Stimulated activated CD4-positive, alpha-beta T cell treated with anti-CD3 and anti-CD28 coated beads, Interleukin-1b, Interleukin-23, amount 100 ng/mL, for 48 hours (primary cell): Measurements from ENCODE around the gene OXT.
"Not testable (repeated sequence)": the region's sequence is repeated elsewhere in the genome, so short reads cannot be mapped to it uniquely, and the experiment has no call there.

ENCODE experiments used
- DNase-seq: peaks from one replicate; pipeline ENCODE4 v3.0.0-alpha.2; 2020

OXT gene

GRCh38 chr20:3071610-3072529 lies at the start of gene OXT:
TSS of gene OXT (plus strand) at chr20:3071620. CDS start at chr20:3071656, 36 bp downstream.
- peak; percentile 69 for DNase-seq

GRCh38 chr20:3021777-3022176 lies 49.6 kb upstream of the OXT start:
- DNase-seq, result no peak

- DNase-seq, result not testable (repeated sequence)
These were observed 48.6 kb upstream of the OXT start for GRCh38 chr20:3022559-3023490.

GRCh38 chr20:3027987-3028386 lies 43.4 kb upstream of the OXT start:
- no peak for DNase-seq

GRCh38 chr20:3031524-3032147 lies 39.8 kb upstream of the OXT start:
- no peak for DNase-seq

GRCh38 chr20:3032624-3033023 lies 38.8 kb upstream of the OXT start:
- no peak for DNase-seq

GRCh38 chr20:3037654-3038053 lies 33.8 kb upstream of the OXT start:
- no peak for DNase-seq

- DNase-seq, result no peak
These were observed 33.0 kb upstream of the OXT start for GRCh38 chr20:3038454-3038853.

- DNase-seq, result no peak
These were observed 32.0 kb upstream of the OXT start for GRCh38 chr20:3039426-3039825.

DNA sequence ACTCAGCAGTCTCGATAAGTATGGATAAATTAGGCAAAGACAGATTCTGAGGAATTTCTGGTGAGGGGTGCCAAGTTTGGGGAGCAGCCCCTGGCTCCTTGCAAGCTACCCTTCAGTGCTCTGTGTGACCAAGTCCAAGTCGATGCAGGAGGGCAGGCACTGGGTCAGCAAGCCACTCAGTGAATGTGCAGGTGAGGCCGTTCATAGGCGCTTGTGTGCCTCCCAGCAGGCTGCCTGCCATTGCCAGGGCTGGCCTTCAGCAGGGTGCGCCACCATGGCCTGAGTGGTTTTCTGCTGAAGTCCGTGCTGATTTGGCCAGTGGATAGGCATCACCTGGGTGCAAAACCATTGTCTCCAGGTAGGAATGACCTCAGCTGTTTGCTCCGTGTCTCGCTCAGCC lies 31.3 kb upstream of the OXT start:
- DNase-seq, result no peak

DNA sequence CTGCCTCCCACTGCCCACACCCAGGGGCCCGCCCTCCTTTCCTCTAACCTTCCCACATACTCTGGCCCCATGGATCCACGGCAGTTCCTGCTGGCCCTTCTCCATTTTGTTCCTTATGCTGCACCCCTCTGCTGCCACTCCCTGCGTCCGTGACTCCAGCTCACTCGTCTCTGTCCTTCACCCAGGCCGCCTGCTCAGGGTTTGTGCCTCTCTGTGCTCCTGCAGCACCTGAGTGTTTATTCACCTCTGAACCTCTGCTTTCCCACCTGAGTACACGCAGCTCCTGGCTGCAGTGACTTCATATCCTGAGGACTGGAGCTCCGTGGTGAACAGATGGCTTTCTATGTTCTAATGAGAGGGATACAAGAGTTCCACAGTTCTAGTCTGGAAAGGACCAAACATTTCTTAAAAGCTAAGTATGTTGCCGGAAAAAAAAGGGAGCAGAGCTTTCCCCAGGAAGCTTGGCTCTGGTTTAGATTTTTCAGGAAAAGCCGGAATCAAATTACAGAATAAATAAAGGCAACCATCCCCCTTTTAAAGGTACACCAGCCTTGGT lies 29.5 kb upstream of the OXT start:
- no peak for DNase-seq

GRCh38 chr20:3042625-3043024 lies 28.8 kb upstream of the OXT start:
- DNase-seq, result no peak

DNA sequence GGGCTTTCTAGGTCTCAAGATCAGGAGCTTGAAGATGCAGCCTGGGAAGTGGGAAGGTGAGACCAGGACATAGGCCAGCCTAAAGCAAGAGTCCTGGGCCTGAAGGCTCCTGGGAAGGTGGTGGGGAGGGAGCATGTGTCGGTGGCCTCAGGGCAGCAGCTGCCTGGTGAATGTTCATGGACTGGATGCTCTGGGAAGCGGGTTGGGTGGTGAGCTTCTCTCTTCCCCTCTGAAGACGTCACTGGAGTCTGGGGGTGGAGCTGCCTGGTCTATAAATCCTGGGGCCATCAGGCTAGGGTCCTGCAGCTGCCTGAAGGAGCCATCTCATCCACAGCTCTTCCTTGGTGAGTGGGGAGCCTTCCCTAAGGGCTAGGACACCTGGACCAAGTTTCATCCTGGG lies 28.1 kb upstream of the OXT start, which contains the start of gene GNRH2:
TSS of gene GNRH2 (plus strand) at position 301 of the 400 bp plus-strand sequence. CDS start 793 bp downstream, outside the sequence.
- no peak for DNase-seq

GRCh38 chr20:3044336-3044965 lies 27.0 kb upstream of the OXT start:
- DNase-seq, result no peak

GRCh38 chr20:3045042-3045815 lies 26.2 kb upstream of the OXT start:
- peak; percentile 64 for DNase-seq

DNA sequence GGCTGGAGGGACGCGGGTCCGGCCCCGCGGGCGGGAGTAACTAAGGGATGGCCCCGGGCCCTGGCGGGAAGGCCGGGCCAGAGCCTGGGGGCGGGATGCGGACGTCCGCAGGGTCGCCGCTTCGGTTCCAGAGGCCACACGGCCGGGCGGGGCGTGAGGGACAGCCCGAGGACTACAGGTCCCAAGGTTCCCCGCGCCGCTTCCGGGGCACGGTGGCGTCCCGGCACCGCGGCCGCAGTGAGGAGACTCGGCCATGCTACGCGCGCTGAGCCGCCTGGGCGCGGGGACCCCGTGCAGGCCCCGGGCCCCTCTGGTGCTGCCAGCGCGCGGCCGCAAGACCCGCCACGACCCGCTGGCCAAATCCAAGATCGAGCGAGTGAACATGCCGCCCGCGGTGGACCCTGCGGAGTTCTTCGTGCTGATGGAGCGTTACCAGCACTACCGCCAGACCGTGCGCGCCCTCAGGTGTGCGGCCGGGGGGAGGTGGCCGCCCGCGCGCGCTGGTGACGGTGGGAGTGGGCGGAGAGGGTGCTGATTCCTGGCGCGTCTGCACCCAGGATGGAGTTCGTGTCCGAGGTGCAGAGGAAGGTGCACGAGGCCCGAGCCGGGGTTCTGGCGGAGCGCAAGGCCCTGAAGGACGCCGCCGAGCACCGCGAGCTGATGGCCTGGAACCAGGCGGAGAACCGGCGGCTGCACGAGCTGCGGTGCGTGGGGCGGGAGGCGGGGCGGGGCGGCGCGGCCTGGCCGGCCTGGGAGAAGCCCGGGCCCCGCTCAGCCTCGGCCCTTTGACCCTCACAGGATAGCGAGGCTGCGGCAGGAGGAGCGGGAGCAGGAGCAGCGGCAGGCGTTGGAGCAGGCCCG lies 25.4 kb upstream of the OXT start, which contains the start of gene MRPS26:
TSS of gene MRPS26 (plus strand) at position 237 of the 861 bp plus-strand sequence. CDS start at position 254, 17 bp downstream.
- peak; percentile 80 for DNase-seq

GRCh38 chr20:3046677-3047462 lies 24.6 kb upstream of the OXT start:
- DNase-seq, result no peak

DNA sequence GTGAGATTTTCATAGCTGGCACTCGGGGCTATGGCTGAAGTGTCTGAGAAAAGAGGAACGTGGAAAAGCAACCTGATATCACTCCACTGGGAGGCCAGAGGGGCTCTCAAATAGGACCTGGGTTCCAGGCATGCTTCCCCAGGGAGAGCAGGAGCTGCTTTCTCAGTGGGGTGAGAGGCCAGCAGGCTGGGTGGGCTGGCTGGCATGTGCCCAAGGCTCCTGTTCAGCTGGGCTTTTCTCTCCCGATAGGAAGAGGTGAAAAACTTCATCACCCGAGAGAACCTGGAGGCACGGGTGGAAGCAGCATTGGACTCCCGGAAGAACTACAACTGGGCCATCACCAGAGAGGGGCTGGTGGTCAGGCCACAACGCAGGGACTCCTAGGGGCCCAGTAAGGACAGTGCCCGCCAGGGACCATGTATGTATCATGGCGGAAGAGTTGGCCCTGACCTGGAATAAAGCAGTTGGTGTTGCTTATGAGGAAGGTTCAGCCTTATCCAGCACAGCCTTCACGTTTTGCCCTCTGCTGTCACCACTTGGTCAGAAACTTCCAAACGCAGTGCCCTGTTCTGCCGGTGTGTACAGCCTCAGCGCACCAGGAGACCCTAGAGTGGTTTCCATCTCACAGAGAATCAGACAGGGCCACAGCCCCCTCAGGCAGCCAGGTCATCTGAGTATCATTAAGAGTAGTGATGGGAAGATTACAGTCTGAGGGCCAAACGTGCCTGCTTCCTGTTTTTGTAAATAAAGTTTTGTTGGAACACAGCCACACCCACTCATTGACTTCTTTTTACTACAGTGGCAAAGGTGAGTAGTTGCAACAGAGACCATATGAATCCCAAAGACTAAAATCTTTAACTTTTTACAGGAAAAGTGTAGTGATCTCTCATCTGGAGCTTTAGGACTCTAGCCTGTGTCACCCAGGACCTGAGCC lies 23.7 kb upstream of the OXT start:
- no peak for DNase-seq
